Kidney tubule cell (primary cell): ENCODE results near the gene SMOC1.
"Not testable (repeated sequence)": the region's sequence is repeated elsewhere in the genome, so short reads cannot be mapped to it uniquely, and the experiment has no call there.

Experiments
- DNase-seq: peaks from one replicate; pipeline ENCODE4 v3.0.0-alpha.2; 2018; ENCODE audit warnings: low spot score

SMOC1 gene

GRCh38 chr14:69901113-69901951 is 22.1 kb downstream of the SMOC1 start:
- DNase-seq, result no peak

GRCh38 chr14:69903046-69903445 is 23.8 kb downstream of the SMOC1 start:
- not testable (repeated sequence) for DNase-seq

- DNase-seq, result no peak
These were observed 25.0 kb downstream of the SMOC1 start for GRCh38 chr14:69904246-69904645.

GRCh38 chr14:69906201-69906600 is 27.0 kb downstream of the SMOC1 start:
- DNase-seq, result no peak

- DNase-seq, result no peak
These were observed 30.8 kb downstream of the SMOC1 start for GRCh38 chr14:69909826-69910550.

GRCh38 chr14:69910871-69911270 is 31.7 kb downstream of the SMOC1 start:
- DNase-seq, result no peak

GRCh38 chr14:69913686-69914085 is 34.5 kb downstream of the SMOC1 start:
- DNase-seq, result no peak

GRCh38 chr14:69916396-69916795 is 37.2 kb downstream of the SMOC1 start:
- no peak for DNase-seq

GRCh38 chr14:69917287-69917686 is 38.1 kb downstream of the SMOC1 start:
- no peak for DNase-seq

GRCh38 chr14:69919815-69920214 is 40.6 kb downstream of the SMOC1 start:
- no peak for DNase-seq

- DNase-seq, result no peak
These were observed 41.8 kb downstream of the SMOC1 start for GRCh38 chr14:69921052-69921451.

GRCh38 chr14:69922198-69922597 is 43.0 kb downstream of the SMOC1 start:
- no peak for DNase-seq

- peak; percentile 7 for DNase-seq
These were observed 45.0 kb downstream of the SMOC1 start for GRCh38 chr14:69924201-69924600.

- DNase-seq, result peak; percentile 24
These were observed 48.9 kb downstream of the SMOC1 start for GRCh38 chr14:69928111-69928523.

- no peak for DNase-seq
These were observed 51.7 kb downstream of the SMOC1 start for GRCh38 chr14:69930780-69931379.

GRCh38 chr14:69931960-69932359 is 52.7 kb downstream of the SMOC1 start:
- DNase-seq, result no peak

GRCh38 chr14:69932391-69932790 is 53.2 kb downstream of the SMOC1 start:
- no peak for DNase-seq

- no peak for DNase-seq
These were observed 54.5 kb downstream of the SMOC1 start for GRCh38 chr14:69933623-69934275.

GRCh38 chr14:69937367-69938081 is 58.3 kb downstream of the SMOC1 start:
- DNase-seq, result no peak

- no peak for DNase-seq
These were observed 59.5 kb downstream of the SMOC1 start for GRCh38 chr14:69938751-69939150.
